GM12801 (cell line): ENCODE results near the gene OR2A5.

Source experiments
- CTCF ChIP-seq: IDR thresholded peaks from one replicate; pipeline ENCODE4 v1.5.1; 2011; ENCODE audit warnings: control low read depth; ENCODE audit not compliant: insufficient read length; ENCODE audit errors: extremely low read depth

The OR2A5 gene, protein sequence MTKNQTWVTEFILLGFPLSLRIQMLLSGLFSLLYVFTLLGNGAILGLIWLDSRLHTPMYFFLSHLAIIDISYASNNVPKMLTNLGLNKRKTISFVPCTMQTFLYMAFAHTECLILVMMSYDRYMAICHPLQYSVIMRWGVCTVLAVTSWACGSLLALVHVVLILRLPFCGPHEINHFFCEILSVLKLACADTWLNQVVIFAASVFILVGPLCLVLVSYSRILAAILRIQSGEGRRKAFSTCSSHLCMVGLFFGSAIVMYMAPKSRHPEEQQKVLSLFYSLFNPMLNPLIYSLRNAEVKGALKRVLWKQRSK

DNA sequence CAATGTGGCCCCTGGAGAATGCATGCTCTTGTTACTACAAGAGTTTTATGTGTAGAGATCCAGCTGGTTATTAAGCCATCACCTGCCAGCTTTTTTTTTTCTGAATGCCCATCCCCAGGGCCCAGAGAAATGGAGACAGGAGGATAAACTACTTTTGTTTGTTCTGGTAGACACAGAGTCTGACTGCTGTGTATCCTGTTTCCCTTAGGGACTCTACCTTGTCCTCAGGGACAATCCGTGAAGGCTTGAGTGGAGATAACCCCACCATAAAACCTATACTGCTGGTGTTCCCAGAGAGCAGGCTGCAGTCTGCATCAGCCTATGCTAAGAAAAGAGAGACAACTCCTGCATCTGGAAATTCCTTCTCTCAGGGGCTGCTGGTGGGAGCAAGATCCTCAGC lies at the start of gene OR2A5:
Gene OR2A5, plus strand, starts transcription at position 301 of the 400 bp plus-strand sequence. CDS start 1,454 bp downstream, outside the sequence.
- TF ChIP-seq CTCF, result no peak

DNA sequence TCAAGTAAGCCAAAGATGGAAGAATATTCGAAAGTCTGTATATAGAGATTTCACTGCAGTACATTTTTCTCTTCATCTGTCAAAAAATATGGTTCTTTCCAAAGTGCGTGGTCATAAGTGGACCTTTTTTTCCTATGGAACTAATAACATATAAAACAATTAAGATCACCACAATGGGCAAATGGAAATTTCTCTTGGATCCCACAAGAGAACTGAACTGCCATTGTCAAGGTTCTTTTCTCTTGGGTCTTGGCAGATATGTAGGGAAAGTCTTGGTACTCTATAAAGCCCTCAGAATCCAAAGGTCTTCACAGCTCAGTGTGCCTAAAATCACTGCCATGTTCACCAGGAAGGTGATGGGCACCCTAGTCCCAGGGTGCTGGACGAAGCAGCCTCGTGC lies 48.7 kb upstream of the OR2A5 start, which contains the start of gene OR6B1:
Gene OR6B1, plus strand, starts transcription at position 301 of the 400 bp plus-strand sequence. CDS start 3,677 bp downstream, outside the sequence.
- no peak for TF ChIP-seq CTCF

GRCh38 chr7:144001543-144001942 lies 47.2 kb upstream of the OR2A5 start:
- no peak for TF ChIP-seq CTCF

DNA sequence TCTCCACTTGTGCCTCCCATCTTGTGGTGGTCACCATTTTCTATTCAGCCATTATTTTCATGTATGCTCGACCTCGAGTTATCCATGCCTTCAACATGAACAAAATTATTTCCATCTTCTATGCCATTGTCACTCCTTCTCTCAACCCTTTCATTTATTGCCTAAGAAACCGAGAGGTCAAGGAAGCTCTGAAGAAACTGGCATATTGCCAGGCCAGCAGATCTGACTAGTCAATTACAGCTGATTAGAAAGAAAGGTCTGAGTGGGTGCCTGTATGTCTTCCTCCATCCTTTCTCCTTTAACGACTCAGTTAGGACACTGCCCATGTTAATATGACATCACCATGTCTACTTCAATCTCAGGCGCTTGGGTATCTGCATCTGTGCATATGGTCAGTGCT lies 44.0 kb upstream of the OR2A5 start:
- TF ChIP-seq CTCF, result no peak

- TF ChIP-seq CTCF, result no peak
Measured at GRCh38 chr7:144006029-144006691, 42.6 kb upstream of the OR2A5 start.

DNA sequence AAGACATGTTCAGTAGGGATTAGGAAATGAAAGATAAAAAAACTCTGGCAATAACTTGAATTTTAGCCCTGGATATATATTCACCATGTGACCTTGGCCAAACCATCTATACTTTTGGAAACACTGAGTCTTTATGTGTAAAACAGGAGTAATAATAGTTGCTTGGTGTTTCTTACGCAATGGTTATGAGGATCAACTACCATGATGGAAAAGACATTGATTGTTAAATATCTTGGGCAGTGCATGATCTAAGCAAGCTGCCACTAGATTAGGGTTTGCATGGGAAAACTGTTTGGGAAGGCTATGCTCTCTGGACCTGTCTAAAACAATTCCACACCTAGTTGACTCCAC lies 42.1 kb upstream of the OR2A5 start:
- no peak for TF ChIP-seq CTCF

DNA sequence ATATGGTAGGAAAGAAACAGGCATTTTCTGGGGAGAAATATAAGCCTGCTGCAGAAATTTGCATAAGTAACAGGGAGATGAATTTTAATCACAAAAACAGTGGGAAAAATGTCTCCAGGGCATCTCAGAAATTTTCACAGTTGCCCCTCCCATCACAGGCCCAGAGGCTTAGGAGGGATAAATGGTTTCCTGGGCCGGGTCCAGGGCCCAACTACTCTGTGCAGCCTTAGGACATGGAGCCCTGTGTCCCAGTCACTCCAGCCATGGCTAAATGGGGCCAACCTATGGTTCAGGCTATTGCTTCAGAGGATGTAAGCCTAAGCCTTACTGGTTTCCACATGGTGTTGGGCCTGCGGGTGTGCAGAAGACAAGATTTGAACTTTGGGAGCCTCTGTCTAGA lies 39.4 kb upstream of the OR2A5 start:
- TF ChIP-seq CTCF, result no peak
